Osteoblast (primary cell): ENCODE measurements around the gene TDRD10. TPM values are rescaled to one million over a fixed set of nuclear protein-coding genes. Genes with fewer than 3 reads are reported as not detected.

Source experiments
- DNase-seq: peaks from one replicate; pipeline ENCODE4 v3.0.0; 2011; ENCODE audit warnings: low spot score, mixed read lengths; ENCODE audit not compliant: insufficient read length; ENCODE audit errors: missing footprints
- H2AFZ ChIP-seq: 2 replicates; pipeline ENCODE4 v1.6.0; 2011; ENCODE audit warnings: mild to moderate bottlenecking, low read length
- H3K27ac ChIP-seq: 2 replicates; pipeline ENCODE4 v1.5.1; 2011; ENCODE audit warnings: mild to moderate bottlenecking, low read depth, low read length, moderate library complexity
- H3K27me3 ChIP-seq: 2 replicates; pipeline ENCODE4 v1.6.0; 2012; ENCODE audit warnings: mild to moderate bottlenecking, control low read depth, inconsistent platforms, low read length, moderate library complexity; ENCODE audit not compliant: insufficient read depth
- H3K36me3 ChIP-seq: 2 replicates; pipeline ENCODE4 v1.5.1; 2011; ENCODE audit warnings: mild to moderate bottlenecking, low read length, control low read depth, moderate library complexity; ENCODE audit not compliant: insufficient read depth
- H3K4me1 ChIP-seq: 2 replicates; pipeline ENCODE4 v1.5.1; 2011; ENCODE audit warnings: mild to moderate bottlenecking, low read length, control low read depth, moderate library complexity; ENCODE audit not compliant: insufficient read depth
- H3K4me2 ChIP-seq: 2 replicates; pipeline ENCODE4 v1.6.0; 2011; ENCODE audit warnings: mild to moderate bottlenecking, low read length; ENCODE audit not compliant: insufficient read depth
- H3K4me3 ChIP-seq: fragments of 200-600 bp; sonication (generic); 3 replicates; pipeline ENCODE4 v1.5.1; 2012; ENCODE audit warnings: mild to moderate bottlenecking, low read length, inconsistent platforms; ENCODE audit not compliant: insufficient read depth
- H3K79me2 ChIP-seq: 2 replicates; pipeline ENCODE4 v1.6.0; 2012; ENCODE audit warnings: mild to moderate bottlenecking, low read length, control low read depth, inconsistent platforms; ENCODE audit not compliant: insufficient read depth
- H3K9me3 ChIP-seq: 2 replicates; pipeline ENCODE4 v1.5.1; 2011; ENCODE audit warnings: low read depth, low read length, control low read depth
- H4K20me1 ChIP-seq: 2 replicates; pipeline ENCODE4 v1.6.0; 2012; ENCODE audit warnings: mild to moderate bottlenecking, low read length, control low read depth; ENCODE audit not compliant: insufficient read depth
- CTCF ChIP-seq: IDR thresholded peaks from 2 replicates; pipeline ENCODE4 v1.5.1; 2011; ENCODE audit warnings: mild to moderate bottlenecking, low read depth, low read length, moderate library complexity; ENCODE audit errors: extremely low read depth
- total RNA-seq: library from RNA; depleted of rRNA; stranded (reverse); fragments of >200 nt; gene quantifications from 2 replicates; pipeline ENCODE4 v1.2.3, GENCODE V29; 2012

Gene TDRD10
- total RNA-seq, 1 donor: not detected

- H4K20me1 ChIP-seq: no peaks in the 10 kb centered on the region
- no peaks in the 10 kb centered on the region for H3K27me3 ChIP-seq
- no peaks in the 10 kb centered on the region for H3K36me3 ChIP-seq
- DNase-seq: no peak
- H3K4me2 ChIP-seq: no peak overlapping the region
- TF ChIP-seq CTCF: no peak
- H3K4me1 ChIP-seq: peaks cover 9% of the 10 kb centered on the region
- H3K9me3 ChIP-seq: no peaks in the 10 kb centered on the region
- H3K27ac ChIP-seq: no peak overlapping the region
- H3K79me2 ChIP-seq: no peaks in the 10 kb centered on the region
- H3K4me3 ChIP-seq: no peak overlapping the region
- H2AFZ ChIP-seq: no peak overlapping the region
Observed at GRCh38 chr1:154454386-154455120, 47.5 kb upstream of the TDRD10 start.

- Histone ChIP-seq H3K36me3 (no peaks in the 10 kb centered on the region), H3K4me2 (no peak overlapping the region), H2AFZ (no peak overlapping the region), H3K4me1 (peaks cover 9% of the 10 kb centered on the region), H3K27ac (no peak overlapping the region), H3K9me3 (no peaks in the 10 kb centered on the region), H3K4me3 (no peak overlapping the region), H3K27me3 (no peaks in the 10 kb centered on the region), H4K20me1 (no peaks in the 10 kb centered on the region), H3K79me2 (no peaks in the 10 kb centered on the region)
- no peak for DNase-seq
- TF ChIP-seq CTCF: no peak
Observed at GRCh38 chr1:154456631-154457030, 45.4 kb upstream of the TDRD10 start.

GRCh38 chr1:154459080-154459479 is 42.9 kb upstream of the TDRD10 start:
- peaks cover 8% of the 10 kb centered on the region for H3K4me1 ChIP-seq
- no peaks in the 10 kb centered on the region for H3K79me2 ChIP-seq
- H3K27ac ChIP-seq: no peak overlapping the region
- H3K27me3 ChIP-seq: no peaks in the 10 kb centered on the region
- H2AFZ ChIP-seq: no peak overlapping the region
- no peaks in the 10 kb centered on the region for H4K20me1 ChIP-seq
- no peak overlapping the region for H3K4me2 ChIP-seq
- DNase-seq: no peak
- TF ChIP-seq CTCF: no peak
- no peaks in the 10 kb centered on the region for H3K9me3 ChIP-seq
- H3K4me3 ChIP-seq: no peak overlapping the region
- no peaks in the 10 kb centered on the region for H3K36me3 ChIP-seq

- no peak for TF ChIP-seq CTCF
- no peak overlapping the region for H3K4me2 ChIP-seq
- no peak overlapping the region for H3K4me3 ChIP-seq
- H2AFZ ChIP-seq: no peak overlapping the region
- H3K79me2 ChIP-seq: no peaks in the 10 kb centered on the region
- no peaks in the 10 kb centered on the region for H3K36me3 ChIP-seq
- H3K27ac ChIP-seq: no peak overlapping the region
- no peaks in the 10 kb centered on the region for H3K27me3 ChIP-seq
- H4K20me1 ChIP-seq: no peaks in the 10 kb centered on the region
- no peaks in the 10 kb centered on the region for H3K9me3 ChIP-seq
- H3K4me1 ChIP-seq: peaks cover 8% of the 10 kb centered on the region
- no peak for DNase-seq
Observed at GRCh38 chr1:154460695-154461260, 41.2 kb upstream of the TDRD10 start.
